GM20431 (cell line): ENCODE data around the gene ADAMTS12.
"Not testable (repeated sequence)": the region's sequence is repeated elsewhere in the genome, so short reads cannot be mapped to it uniquely, and the experiment has no call there.

Source experiments
- in situ Hi-C: fragments of 300-500 bp; cut with MseI, MboI; formaldehyde crosslinking; loops from one replicate; pipeline ENCODE4 v1.15.0; 2020; ENCODE audit warnings: low sequenced_read_pairs; ENCODE audit not compliant: unreplicated experiment

The ADAMTS12 gene

GRCh38 chr5:33515366-33515765 lies 376.4 kb downstream of the ADAMTS12 start:
- in situ Hi-C loops: not testable (repeated sequence)

DNA sequence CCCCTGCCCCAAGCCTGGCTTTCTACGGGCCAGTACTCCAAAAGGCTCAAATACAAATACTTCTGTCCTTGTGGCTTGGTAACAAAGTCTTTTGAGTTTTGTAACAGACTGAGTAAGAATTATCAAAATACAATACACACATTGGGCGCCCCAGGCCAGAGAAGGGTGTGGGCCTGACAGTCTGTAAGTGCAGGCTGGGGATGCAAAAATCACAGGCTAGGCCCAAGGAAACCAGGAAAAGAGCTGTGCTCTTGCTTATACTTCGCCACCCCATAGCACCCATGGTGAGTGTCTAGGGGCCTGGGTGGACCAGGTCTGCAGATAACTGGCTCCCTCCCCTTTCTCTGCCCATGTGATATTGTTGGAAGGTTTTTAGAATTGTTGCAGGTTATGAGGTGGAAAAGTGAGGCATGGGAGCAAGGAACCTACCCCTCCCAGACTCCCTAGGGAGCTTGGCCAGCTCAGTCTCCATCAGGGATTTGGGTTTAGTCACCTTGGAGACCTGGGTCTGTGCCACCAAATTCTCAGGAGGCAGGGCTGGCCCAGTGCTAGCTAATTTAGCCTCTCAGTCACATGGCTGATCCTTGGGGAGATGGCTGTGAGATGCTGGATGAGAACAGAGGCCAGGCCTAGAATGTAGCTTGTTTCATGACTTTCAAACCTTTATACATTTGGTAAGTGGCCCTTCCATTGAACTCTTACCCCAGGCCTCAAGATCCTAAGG lies 378.2 kb downstream of the ADAMTS12 start:
- in situ Hi-C loops: no loop called here

- in situ Hi-C loops: no loop called here
Observed at GRCh38 chr5:33509036-33509435, 382.8 kb downstream of the ADAMTS12 start.

DNA sequence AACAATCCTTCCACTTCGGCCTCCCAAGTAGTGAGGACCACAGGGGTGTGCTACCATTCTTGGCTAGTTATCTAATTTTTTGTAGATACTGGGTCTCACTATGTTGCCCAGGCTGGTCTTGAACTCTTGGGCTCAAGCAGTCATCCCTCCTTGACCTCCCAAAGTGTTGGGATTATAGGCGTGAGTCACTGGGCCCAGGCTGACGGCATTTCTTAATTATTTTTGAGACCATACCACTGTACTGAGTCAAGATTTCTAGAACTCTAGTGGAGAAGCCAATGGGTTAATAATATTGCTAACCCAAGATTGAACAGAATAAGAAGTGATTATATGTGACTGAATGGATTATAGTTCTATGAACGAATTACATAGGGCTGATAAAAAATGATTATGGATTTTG lies 384.4 kb downstream of the ADAMTS12 start:
- in situ Hi-C loops: no loop called here

GRCh38 chr5:33504570-33504969 lies 387.2 kb downstream of the ADAMTS12 start:
- in situ Hi-C loops: no loop called here

DNA sequence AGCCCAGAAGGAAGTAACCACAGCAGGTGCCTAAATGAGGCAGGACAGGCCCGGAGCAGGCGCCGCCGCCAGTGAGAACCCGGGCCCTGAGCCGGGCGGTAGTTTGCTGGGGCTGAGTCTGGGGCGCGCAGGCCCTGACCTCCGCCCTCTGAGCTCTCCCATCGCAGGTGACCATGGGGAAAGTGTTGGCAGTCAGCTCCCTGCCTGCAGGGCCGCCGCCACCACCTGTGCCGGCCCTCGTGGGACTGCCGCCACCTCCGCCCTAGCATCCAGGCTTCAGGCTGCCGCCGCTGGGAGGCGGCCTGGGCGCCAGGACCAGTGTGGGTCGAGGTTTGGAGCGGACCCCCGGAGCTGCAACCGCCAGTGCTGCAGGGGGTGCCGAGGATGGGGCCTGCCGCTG lies 389.9 kb downstream of the ADAMTS12 start:
- in situ Hi-C loops: no loop called here

DNA sequence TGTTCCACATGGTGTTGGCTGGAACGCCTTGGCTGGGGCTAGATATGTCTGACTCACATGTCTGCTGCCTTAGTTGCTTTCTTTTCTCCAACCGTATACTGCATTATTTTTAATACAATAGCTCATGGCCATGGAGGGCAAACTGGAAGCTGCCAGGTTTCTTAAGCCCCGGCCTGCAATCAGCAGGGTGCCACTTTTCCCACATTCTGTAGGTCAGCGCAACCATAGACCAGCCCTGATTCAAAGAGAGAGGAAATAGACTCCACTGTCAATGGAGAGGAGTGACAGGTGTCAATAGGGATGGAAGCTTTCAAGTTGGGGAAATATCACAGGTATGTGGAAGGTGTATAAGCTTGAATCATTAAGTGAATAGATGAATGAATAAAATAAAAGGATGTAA lies 390.5 kb downstream of the ADAMTS12 start:
- in situ Hi-C loops: no loop called here

DNA sequence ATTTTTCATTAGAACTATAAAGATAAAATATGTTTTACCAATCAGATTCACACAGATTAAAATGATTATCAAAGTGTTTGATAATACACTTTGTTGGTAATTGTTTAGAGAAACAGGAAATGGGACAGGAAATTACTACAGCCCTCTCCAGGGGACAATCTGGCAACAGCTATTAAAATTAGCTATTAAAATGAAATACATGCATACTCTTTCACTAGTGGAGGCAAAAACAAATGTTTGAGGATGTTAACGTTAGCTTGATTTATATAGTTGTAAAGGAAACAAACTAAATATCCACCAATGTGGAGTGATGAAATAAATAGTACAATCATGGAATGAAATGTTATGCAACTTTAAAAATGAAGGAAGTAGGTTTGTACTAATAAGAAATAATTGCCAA lies 397.3 kb downstream of the ADAMTS12 start:
- in situ Hi-C loops: no loop called here

- in situ Hi-C loops: no loop called here
Observed at GRCh38 chr5:33491941-33492340, 399.8 kb downstream of the ADAMTS12 start.

GRCh38 chr5:33490071-33490665 lies 401.6 kb downstream of the ADAMTS12 start:
- in situ Hi-C loops: no loop called here

DNA sequence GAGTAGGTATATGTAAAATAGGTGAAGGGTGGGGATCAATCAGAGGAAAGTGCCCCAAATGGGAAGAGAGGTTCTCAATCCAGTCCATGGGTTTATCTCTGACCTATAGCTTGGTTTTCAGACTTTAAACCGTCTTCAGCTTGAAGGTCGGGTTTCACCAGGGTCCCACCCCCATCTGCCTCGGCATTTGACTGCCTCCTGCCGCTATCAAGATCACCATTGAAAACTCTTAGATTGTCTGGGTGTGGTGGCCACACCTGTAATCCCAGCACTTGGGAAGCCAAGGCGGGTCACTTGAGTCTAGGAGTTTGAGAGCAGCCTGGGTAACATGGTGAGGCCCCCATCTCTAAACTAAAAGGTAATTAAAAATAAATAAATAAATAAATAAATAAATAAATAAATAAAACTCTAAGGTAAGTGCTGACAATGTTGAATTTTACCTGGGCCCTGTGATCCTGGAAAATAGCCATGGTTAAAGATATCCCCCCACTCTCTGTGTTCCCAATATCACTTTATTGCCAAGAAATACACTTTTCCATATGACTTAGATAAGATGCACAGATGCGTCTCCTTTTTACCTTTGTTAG lies 402.2 kb downstream of the ADAMTS12 start:
- in situ Hi-C loops: no loop called here

GRCh38 chr5:33488558-33489355 lies 403.0 kb downstream of the ADAMTS12 start:
- in situ Hi-C loops: no loop called here

DNA sequence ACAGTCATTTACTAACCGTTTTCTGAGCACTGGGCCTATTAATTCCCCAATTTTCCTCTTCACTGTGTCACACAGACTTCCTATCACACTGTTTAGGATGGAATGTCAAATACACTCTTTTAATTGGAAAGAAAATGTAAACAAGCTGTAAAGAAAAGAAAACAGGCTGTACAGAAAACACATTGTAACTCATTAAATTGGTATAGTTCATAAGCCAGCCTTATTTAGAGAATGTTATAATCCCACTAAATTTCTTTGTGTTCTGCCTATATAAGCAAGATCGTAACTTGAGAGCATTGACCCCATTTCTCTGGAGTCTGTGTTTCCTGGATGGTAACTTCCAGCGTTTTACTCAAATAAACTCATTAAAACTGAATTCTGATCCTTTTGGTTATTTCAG lies 404.6 kb downstream of the ADAMTS12 start:
- in situ Hi-C loops: no loop called here

GRCh38 chr5:33482335-33482734 lies 409.5 kb downstream of the ADAMTS12 start:
- in situ Hi-C loops: no loop called here

DNA sequence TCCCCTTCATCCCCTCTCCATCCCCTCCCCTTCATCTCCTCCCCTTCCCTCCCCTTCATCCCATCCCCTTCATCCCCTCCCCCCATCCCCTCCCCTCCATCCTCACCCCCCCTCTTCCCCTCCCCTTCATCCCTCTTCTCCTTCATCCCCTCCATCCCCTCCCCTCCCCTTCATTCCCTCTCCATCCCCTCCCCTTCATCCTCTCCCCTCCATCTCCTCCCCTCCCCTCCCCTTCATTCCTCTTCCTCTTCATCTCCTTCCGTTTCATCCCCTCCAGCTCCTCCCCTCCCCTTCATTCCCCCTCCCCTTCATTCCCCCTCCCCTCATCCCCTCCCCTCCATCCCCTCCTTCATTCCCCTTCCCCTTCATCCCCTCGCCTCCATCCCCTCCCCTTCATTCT lies 410.9 kb downstream of the ADAMTS12 start:
- in situ Hi-C loops: no loop called here

GRCh38 chr5:33479311-33479710 lies 412.5 kb downstream of the ADAMTS12 start:
- in situ Hi-C loops: no loop called here

DNA sequence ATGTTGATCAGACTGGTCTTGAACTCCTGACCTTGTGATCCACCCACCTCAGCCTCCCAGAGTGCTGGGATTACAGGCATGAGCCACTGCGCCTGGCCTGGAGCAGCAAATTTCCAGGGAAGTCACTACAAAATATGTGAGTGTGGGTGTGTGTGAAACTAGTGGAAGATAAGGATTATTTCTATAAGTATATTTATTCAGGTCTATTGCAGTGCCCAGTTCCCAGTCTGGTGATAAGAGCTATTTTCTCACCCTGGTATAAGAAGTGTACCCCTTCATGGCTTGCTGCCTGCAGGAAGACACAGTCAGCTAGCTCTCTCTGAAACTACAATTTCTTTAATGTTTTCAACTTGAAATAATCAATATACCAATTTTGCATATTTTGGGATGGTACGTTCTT lies 414.0 kb downstream of the ADAMTS12 start:
- in situ Hi-C loops: no loop called here

- in situ Hi-C loops: no loop called here
Observed at GRCh38 chr5:33476992-33477391, 414.8 kb downstream of the ADAMTS12 start.

GRCh38 chr5:33475706-33476105 lies 416.1 kb downstream of the ADAMTS12 start:
- in situ Hi-C loops: no loop called here

DNA sequence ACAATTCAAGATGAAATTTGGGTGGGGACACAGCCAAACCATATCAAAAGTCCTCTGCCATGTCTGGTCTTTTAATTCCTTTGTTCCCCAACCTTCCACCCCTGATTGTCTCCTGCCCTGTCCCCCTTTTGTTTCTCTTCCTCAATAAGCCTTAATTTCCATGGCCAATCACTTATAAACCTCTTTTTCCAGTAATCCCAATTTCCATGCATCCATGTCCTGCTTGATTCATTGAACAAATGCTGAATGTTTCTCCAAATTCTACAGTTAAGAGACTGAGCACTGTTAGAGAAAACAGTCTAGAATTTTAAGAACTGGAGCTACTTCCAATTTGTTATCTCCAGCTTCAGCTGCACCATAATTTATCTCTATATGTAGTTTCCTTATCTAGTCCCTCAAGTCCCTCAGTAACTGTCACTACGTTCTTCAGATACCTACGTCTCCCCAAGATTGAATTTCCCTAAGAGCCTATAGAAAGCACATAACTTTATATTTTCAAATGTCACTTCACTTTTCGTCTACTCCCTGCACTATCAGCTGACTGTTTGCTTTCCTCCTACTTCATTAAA lies 416.8 kb downstream of the ADAMTS12 start:
- in situ Hi-C loops: no loop called here

DNA sequence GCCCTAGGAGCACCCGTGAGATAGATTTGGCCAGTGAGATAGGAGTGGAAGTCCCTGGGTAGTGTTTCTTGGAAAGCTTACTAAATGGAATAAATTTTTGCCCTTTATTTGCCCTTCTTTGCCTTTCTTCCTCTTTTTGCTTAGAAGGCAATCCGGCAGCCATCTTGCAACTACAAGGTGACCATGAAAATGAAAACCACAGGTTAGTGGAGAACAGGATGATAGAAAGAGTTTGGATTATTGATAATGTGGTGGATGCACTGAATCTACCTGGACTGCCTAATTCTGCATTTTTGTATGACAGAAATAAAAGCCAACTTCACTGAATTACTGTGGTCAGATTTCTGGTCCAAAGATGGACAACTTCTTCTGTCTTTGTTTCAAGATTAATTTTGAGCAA lies 417.8 kb downstream of the ADAMTS12 start:
- in situ Hi-C loops: no loop called here
